Liver (tissue), 9 donors: ENCODE data around the gene BCAR1. TPM values are rescaled to one million over a fixed set of nuclear protein-coding genes. Genes with fewer than 3 reads are reported as not detected.

ENCODE experiments used
- DNase-seq: peaks from one replicate; pipeline ENCODE4 v3.0.0-alpha.2; 2017; ENCODE audit warnings: low spot score
- H3K27ac ChIP-seq, 2 donors: one replicate each; pipeline ENCODE4 v1.7.0; 2013; ENCODE audit warnings: inconsistent platforms in 2 of 2, low read length in 2 of 2, control low read depth in 1 of 2, low read depth in 1 of 2, mild to moderate bottlenecking in 1 of 2
- H3K27me3 ChIP-seq, 4 donors: one replicate each; pipeline versions ENCODE4 v1.6.1 to v1.7.0; 2013; ENCODE audit warnings: low read length in 3 of 4, inconsistent platforms in 1 of 4, mild to moderate bottlenecking in 1 of 4, moderate library complexity in 1 of 4; ENCODE audit not compliant: control insufficient read depth in 4 of 4, insufficient read depth in 4 of 4
- H3K36me3 ChIP-seq, 4 donors: one replicate each; pipeline versions ENCODE4 v1.6.1 to v1.7.0; 2013; ENCODE audit warnings: low read length in 3 of 4, mild to moderate bottlenecking in 3 of 4, low read depth in 1 of 4, moderate library complexity in 1 of 4; ENCODE audit not compliant: control insufficient read depth in 4 of 4, insufficient read depth in 3 of 4
- H3K4me1 ChIP-seq, 4 donors: one replicate each; pipeline versions ENCODE4 v1.6.1 to v1.7.0; 2013; ENCODE audit warnings: low read length in 3 of 4, mild to moderate bottlenecking in 3 of 4, moderate library complexity in 1 of 4; ENCODE audit not compliant: control insufficient read depth in 4 of 4, insufficient read depth in 4 of 4
- H3K4me3 ChIP-seq, 3 donors: one replicate each; pipeline versions ENCODE4 v1.6.1 to v1.7.0; 2013; ENCODE audit warnings: low read length in 3 of 3, control low read depth in 1 of 3, low read depth in 1 of 3, mild to moderate bottlenecking in 1 of 3
- H3K9ac ChIP-seq, 2 donors: one replicate each; pipeline ENCODE4 v1.7.0; 2013; ENCODE audit warnings: low read length in 2 of 2, mild to moderate bottlenecking in 2 of 2, moderate library complexity in 2 of 2, control low read depth in 1 of 2, low read depth in 1 of 2
- H3K9me3 ChIP-seq, 4 donors: one replicate each; pipeline versions ENCODE4 v1.6.1 to v1.7.0; 2013; ENCODE audit warnings: low read length in 3 of 4; ENCODE audit not compliant: control insufficient read depth in 4 of 4
- ATF3 ChIP-seq: IDR thresholded peaks from 2 replicates; pipeline ENCODE4 v1.6.1; 2016; ENCODE audit warnings: antibody characterized with exemption
- CTCF ChIP-seq: fragments of 150-350 bp; IDR thresholded peaks from 2 replicates; pipeline ENCODE4 v1.5.1; 2017; ENCODE audit warnings: improper control_type of control experiment, low read depth, low read length; ENCODE audit not compliant: missing input control
- EGR1 ChIP-seq, 2 donors: IDR thresholded peaks; 2 replicates each; pipeline ENCODE4 v1.6.1; 2016 to 2018; ENCODE audit warnings: antibody characterized with exemption in 2 of 2, low read depth in 2 of 2
- FOXA1 ChIP-seq: IDR thresholded peaks from 2 replicates; pipeline ENCODE4 v1.6.1; 2016; ENCODE audit warnings: antibody characterized with exemption
- FOXA2 ChIP-seq: IDR thresholded peaks from 2 replicates; pipeline ENCODE4 v1.6.1; 2016; ENCODE audit warnings: antibody characterized with exemption
- HNF4A ChIP-seq, 2 donors: conservative IDR thresholded peaks; 2 replicates each; pipeline ENCODE4 v1.6.1; 2016; ENCODE audit warnings: antibody characterized with exemption in 2 of 2, mild to moderate bottlenecking in 2 of 2
- HNF4G ChIP-seq: IDR thresholded peaks from 2 replicates; pipeline ENCODE4 v1.6.1; 2016; ENCODE audit warnings: antibody characterized with exemption
- JUND ChIP-seq, 2 donors: IDR thresholded peaks; 2 replicates each; pipeline ENCODE4 v1.6.1; 2016; ENCODE audit warnings: antibody characterized with exemption in 2 of 2
- MAX ChIP-seq: IDR thresholded peaks from 2 replicates; pipeline ENCODE4 v1.6.1; 2016; ENCODE audit warnings: antibody characterized with exemption
- NR2F2 ChIP-seq: IDR thresholded peaks from 2 replicates; pipeline ENCODE4 v1.6.1; 2016; ENCODE audit warnings: antibody characterized with exemption
- REST ChIP-seq: IDR thresholded peaks from 2 replicates; pipeline ENCODE4 v1.6.1; 2016; ENCODE audit warnings: antibody characterized with exemption, mild to moderate bottlenecking
- RXRA ChIP-seq, 2 donors: IDR thresholded peaks; 2 replicates each; pipeline ENCODE4 v1.6.1; 2017 to 2018; ENCODE audit warnings: antibody characterized with exemption in 2 of 2, mild to moderate bottlenecking in 1 of 2
- SP1 ChIP-seq: IDR thresholded peaks from 2 replicates; pipeline ENCODE4 v1.6.1; 2018; ENCODE audit warnings: antibody characterized with exemption, mild to moderate bottlenecking
- TAF1 ChIP-seq: conservative IDR thresholded peaks from 2 replicates; pipeline ENCODE4 v1.6.1; 2016; ENCODE audit warnings: antibody characterized with exemption, mild to moderate bottlenecking
- YY1 ChIP-seq: IDR thresholded peaks from 2 replicates; pipeline ENCODE4 v1.6.1; 2016; ENCODE audit warnings: antibody characterized with exemption, mild to moderate bottlenecking
- ZBTB33 ChIP-seq: IDR thresholded peaks from 2 replicates; pipeline ENCODE4 v1.6.1; 2016; ENCODE audit warnings: antibody characterized with exemption
- WGBS: extraction: QIAGEN DNeasy Blood & Tissue Kit; methylation state at CpG from one replicate; pipeline ENCODE4 v1.1.7; 2013; 5-methylcytosine and 5-hydroxymethylcytosine counted together
- polyA plus RNA-seq, 2 donors: library from polyadenylated mRNA; stranded (reverse) in 1 of 2; unstranded in 1 of 2; fragments of 200-250 nt in 1 of 2; fragments of >200 nt in 1 of 2; fragmentation: Nextera tagmentation in 1 of 2; extraction: Ambion mirVana in 1 of 2; gene quantifications; one replicate each; pipeline versions ENCODE4 v1.2.1 to v1.2.3, GENCODE V29; 2013 to 2015
- total RNA-seq, 2 donors: library from RNA; depleted of rRNA; stranded (reverse); fragments of >200 nt; gene quantifications; one replicate each; pipeline ENCODE4 v1.2.3, GENCODE V29; 2014
- donor health status: healthy.
- donor health status: healthy.
- donor health status: healthy.
- donor health status: healthy.
- donor health status: healthy.

BCAR1 gene
- total and polyA plus RNA-seq, 4 donors, result 10.1 to 32.2 (median 20.2) TPM

- TF ChIP-seq HNF4G (no peak), TAF1 (no peak), FOXA1 (no peak)
These were observed 31.6 kb downstream of the BCAR1 start (continued) for GRCh38 chr16:75219838-75220237.

- TF ChIP-seq CTCF (no peak), MAX (no peak), EGR1 (IDR thresholded peaks at IDR 0.05; ENCODE audit: low read depth in 2 of 2) (no peak), HNF4A (conservative IDR thresholded peaks at IDR 0.05) (no peak), JUND (IDR thresholded peaks at IDR 0.05) (no peak), NR2F2 (no peak), ZBTB33 (no peak), TAF1 (no peak), ATF3 (no peak), FOXA2 (no peak), RXRA (IDR thresholded peaks at IDR 0.05) (no peak), YY1 (no peak)
- no peak overlapping the region for H3K27ac ChIP-seq
- 79% methylated on average over 4 of the region's 4 CpGs for WGBS
- no peaks in the 10 kb centered on the region for H3K27me3 ChIP-seq
- no peak overlapping the region for H3K4me3 ChIP-seq
- DNase-seq, result no peak
- H3K9ac ChIP-seq, result no peak overlapping the region
- H3K4me1 ChIP-seq, result peaks cover 0 to 2% (median 0%) of the 10 kb centered on the region in 4 donors
- H3K9me3 ChIP-seq, result no peaks in the 10 kb centered on the region
- no peaks in the 10 kb centered on the region for H3K36me3 ChIP-seq
These were observed 32.3 kb downstream of the BCAR1 start for GRCh38 chr16:75219088-75219487.

GRCh38 chr16:75218256-75219076 lies 33.0 kb downstream of the BCAR1 start, which contains the start of gene CTRB1:
Gene CTRB1 (plus strand): TSS chr16:75218988. CDS start chr16:75219008, 20 bp downstream.
- no peaks in the 10 kb centered on the region for H3K36me3 ChIP-seq
- WGBS, result 89% methylated on average over 19 of the region's 19 CpGs
- peaks cover 0 to 2% (median 0%) of the 10 kb centered on the region in 4 donors for H3K4me1 ChIP-seq
- no peak for TF ChIP-seq REST
- no peak for TF ChIP-seq SP1
- no peak for TF ChIP-seq YY1
- TF ChIP-seq JUND (IDR thresholded peaks at IDR 0.05), result no peak
- no peak for TF ChIP-seq MAX
- no peak for TF ChIP-seq ATF3
- TF ChIP-seq RXRA (IDR thresholded peaks at IDR 0.05), result no peak
- no peak within 1 kb of the TSS for H3K9ac ChIP-seq
- no peak within 1 kb of the TSS for H3K4me3 ChIP-seq
- DNase-seq, result no peak
- H3K27ac ChIP-seq, result no peak within 1 kb of the TSS
- no peaks in the 10 kb centered on the region for H3K9me3 ChIP-seq
- H3K27me3 ChIP-seq, result no peaks in the 10 kb centered on the region
